ELF-1 (cell line): Measurements from ENCODE around the gene FAM47B.

Source experiments
- DNase-seq: peaks from one replicate; pipeline ENCODE4 v3.0.0-alpha.2; 2016; ENCODE audit warnings: low read depth, low spot score

Gene FAM47B

GRCh38 chrX:34942496-34942895, at the start of gene FAM47B:
FAM47B (plus strand) TSS chrX:34942796; CDS start chrX:34942832, 36 bp downstream.
- no peak for DNase-seq

DNA sequence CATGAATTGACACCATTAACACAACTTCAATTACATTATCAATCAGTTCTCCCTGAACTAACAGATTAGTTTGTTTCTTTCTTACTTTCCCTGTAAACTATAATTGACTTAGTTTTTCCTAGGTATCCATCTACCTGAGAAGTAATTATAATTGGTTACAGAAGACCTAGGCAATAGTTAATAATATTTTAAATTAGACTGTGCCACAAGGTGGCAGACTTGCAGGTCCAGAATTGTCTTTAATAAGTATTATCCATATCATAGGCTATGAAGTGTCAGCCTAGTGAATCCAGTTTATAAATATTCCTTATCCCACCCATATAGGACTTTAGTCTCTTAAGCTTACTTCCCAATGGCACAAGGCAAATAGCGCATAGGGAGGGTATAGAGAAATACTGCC, 48.9 kb upstream of the FAM47B start:
- DNase-seq = no peak

DNA sequence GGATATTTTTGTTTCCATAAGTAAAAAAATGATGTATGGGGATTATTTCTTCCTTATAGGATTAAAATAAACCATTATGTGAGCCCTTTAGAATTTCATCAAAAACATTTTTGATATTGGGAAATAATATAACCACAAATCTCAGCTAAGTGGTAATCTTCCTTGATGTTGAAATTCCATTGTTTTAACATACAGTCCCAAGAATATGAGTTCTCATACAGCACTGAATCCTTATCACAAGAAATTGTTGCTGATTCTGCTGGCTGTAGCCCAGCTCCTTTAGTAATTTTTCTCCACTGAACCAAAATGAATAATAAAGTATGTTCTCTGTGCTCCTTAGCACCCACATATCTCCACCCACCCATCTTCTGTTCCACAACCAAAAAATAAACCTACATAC, 41.9 kb upstream of the FAM47B start:
- no peak for DNase-seq

DNA sequence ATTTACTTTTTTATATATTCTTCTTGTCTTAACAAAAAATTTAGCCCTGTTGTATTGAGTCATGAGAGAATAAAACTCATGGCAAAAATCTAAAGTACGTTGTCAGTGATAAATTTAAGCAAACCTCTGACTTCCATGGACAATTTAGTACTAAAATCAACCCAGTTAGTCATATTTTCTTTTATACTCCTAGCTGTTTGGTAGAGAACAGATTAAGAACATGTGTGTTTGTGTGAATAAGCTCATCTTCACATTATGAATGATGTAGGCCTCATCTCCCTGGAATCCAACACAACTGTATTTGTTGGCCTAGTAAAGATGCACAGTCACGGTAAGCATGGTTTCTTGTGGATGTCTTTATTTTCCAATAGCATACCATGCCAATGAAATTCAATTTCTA, 40.8 kb upstream of the FAM47B start:
- DNase-seq = no peak

DNA sequence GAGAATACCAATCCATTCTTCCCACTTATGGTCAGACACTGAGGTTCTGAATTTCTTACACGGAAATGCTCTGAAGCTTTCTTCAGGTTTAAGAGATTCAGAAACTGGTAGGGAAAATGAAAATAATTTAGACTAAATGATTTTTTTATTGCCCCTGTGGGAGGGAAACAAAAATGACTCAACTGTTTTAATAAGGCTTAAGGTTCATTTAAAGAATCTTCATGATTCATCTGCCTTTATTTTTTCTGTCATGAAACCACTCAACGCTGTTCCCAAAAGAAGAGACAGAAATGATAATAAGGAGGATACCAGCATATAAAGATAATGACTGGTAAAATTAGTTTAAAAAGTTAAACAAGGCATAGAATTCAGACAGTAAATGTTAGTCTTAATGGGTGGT, 39.3 kb upstream of the FAM47B start:
- no peak for DNase-seq

DNA sequence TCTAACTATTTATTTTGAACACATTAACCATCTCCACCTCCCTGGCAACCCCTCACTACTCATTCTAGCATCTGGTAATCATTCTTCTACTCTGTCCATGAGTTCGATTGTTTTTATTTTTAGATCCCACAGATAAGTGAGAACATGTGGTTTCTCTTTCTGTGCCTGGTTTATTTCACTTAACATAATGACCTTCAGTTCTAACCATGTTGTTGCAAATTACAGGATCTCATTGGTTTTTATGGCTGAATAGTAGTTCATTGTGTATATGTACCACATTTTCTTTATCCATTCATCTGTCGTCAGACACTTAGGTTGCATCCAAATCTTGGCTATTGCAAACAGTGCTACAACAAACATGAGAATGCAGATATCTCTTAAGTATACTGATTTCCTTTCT, 33.4 kb upstream of the FAM47B start:
- no peak for DNase-seq

DNA sequence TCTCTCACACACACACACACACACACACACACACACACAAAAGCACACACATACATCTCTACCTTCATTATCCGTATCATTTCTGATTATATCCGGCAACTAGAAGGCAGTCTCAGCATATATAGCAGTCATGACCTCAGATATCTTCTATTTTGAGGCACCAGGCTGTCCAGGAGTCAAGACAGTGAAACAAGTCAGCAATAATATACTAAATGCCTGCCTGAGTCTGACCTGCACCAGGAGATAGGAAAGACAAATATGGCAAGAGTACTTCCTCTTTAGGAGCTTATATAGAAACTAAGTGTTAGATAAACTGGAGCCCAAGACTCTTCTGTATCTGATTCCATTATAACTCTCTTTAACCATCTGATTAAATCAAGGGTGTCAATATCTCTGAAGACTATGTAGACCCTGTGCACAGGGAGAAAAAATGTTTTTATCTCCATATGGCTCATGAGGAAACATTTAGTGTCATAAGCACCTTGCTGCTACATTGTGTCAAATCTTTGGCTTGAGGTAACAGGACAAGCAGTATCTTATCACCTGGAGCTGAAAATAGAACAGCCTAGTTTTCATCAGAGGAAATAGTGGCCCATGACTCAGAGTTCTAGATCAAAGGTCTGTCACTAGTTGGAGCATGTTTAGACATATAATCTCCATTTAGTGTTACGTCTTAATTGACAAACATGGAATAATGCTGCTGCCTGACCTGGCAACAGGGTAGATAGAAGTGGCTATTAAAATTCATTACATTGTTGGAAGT, 27.0 kb upstream of the FAM47B start:
- DNase-seq = no peak

GRCh38 chrX:34917146-34917545, 25.4 kb upstream of the FAM47B start:
- no peak for DNase-seq

DNA sequence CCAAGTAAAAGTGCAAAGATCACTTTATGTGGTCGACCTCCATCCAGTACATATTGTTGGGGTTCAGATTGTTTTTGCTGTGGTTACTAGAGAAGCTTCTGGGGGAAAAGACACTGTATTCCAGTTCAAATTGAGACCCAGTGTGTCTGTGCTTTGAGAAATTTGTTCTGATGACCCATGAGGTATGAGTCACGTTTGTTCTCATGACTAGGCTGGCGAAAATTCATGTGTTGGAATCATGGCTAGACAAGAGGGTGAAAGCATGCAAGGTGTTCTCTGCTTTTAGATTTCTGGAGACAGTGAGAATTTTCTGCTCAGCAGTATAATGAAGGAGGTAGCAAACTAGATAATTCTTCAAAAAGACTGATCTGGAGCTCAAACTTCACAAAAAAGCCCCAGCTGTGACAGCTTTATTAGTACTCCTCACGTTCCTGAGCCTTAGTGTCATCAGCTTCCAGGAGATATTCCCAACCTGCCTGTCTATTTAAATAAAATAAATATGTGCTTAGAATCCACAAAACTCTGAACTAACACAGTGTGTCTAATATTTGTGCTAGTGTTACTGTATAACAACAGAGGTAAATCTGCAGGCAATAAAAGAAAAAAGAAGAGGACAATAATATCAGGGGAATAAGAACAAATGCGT, 24.4 kb upstream of the FAM47B start:
- no peak for DNase-seq

DNA sequence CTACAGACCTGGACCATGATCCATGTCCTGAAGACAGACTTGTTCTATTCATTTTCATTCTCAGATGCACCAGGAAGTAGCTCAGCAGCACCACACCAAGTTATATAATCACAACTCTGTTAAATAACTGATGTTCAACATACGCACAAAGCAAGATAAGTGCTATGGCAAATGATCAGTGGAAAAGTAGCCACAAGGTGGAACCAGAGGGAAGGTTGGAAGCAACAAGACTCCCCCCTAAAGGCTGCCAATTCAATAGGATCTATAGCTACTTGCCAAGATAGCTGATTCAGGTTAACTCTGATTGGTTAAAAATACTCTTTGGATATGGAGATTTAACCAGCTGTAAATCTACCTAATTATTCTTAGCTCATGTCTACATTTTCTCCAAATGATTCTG, 23.7 kb upstream of the FAM47B start:
- peak; percentile 52 for DNase-seq

- no peak for DNase-seq
Observed at GRCh38 chrX:34927866-34928265, 14.7 kb upstream of the FAM47B start.

- DNase-seq = no peak
Observed at GRCh38 chrX:34943235-34943634, 639 bp downstream of the FAM47B start.

GRCh38 chrX:34956916-34957315, 14.3 kb downstream of the FAM47B start:
- no peak for DNase-seq

DNA sequence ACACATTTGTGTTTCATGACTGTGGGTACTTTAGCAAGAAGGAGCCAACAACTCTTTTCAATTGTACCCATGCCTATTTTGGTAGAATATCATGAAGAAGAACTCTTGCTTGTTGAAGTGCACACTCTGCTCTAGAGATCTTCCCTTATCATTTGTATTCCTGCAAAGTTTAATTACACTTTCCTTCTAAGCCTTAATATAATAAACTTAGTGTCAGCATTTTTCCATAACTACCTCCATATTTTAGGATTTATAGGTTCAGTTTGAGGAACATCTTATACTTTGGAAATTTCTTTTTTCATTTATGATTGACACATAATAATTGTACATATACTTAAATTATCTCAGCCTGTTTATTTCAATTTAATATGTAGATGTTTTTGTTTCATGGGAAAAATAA, 19.1 kb downstream of the FAM47B start:
- no peak for DNase-seq

DNA sequence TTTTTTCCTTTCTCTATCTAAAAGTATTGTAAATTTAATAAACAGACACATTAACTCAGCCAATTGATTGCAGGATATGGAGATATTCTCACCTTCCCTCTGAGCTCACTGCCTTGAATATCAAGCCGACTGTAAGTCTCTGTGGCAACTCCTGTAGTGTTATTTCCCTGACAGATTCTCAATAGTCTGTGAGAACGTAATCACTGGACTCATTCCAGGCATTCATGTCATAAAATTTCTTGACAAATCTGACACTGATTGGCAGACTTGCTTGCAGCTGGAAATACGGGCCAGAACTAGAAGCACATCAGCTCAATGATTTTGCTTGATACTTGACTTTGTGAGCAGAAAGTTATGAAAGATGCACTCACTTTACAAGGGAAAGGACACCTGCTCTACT, 29.6 kb downstream of the FAM47B start:
- no peak for DNase-seq

DNA sequence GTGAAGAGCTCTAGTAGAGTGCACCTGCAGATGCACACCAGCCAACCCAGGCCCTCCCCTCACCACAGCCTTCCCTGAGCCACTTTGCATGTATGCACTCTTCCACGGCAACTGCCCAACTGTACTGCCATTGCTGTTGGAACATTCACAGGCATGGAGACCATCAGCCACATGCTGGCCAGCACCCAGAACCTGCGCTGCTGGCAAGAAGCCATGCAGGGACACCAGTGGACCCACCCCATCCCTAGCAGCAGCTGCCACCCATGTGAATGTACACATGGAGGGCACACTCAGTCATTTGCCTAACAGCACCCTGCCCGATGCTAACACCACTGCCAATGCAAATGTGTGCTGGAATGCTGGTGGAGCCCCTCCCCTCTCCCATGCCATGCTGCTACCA, 35.6 kb downstream of the FAM47B start:
- DNase-seq = no peak

GRCh38 chrX:34987646-34988045, 45.0 kb downstream of the FAM47B start:
- no peak for DNase-seq
